Stimulated activated effector memory CD8-positive, alpha-beta T cell treated with anti-CD3 and anti-CD28 coated beads, Interleukin-12 subunit alpha, Interleukin-12 subunit beta, amount 100 ng/mL, for 72 hours (primary cell): Measurements from ENCODE around the gene FHOD3.

ENCODE experiments used
- ATAC-seq: fragments of 150-1000 bp; cut with Tn5 transposase; 2 replicates; pipeline ENCODE4 v1.10.0; 2021
- DNase-seq, 2 donors: peaks; one replicate each; pipeline ENCODE4 v3.0.0; 2021 to 2022; ENCODE audit warnings: low spot score in 2 of 2
- H3K27ac Mint-ChIP-seq: one replicate; pipeline ENCODE4 v1.8.0; 2022; ENCODE audit warnings: mild to moderate bottlenecking, mixed read lengths
- H3K36me3 Mint-ChIP-seq: one replicate; pipeline ENCODE4 v1.8.0; 2022; ENCODE audit warnings: mild to moderate bottlenecking, mixed read lengths
- H3K4me1 Mint-ChIP-seq: one replicate; pipeline ENCODE4 v1.8.0; 2022; ENCODE audit warnings: mixed read lengths
- H3K4me3 Mint-ChIP-seq: one replicate; pipeline ENCODE4 v1.8.0; 2022; ENCODE audit warnings: mild to moderate bottlenecking, mixed read lengths
- H3K9me3 Mint-ChIP-seq: one replicate; pipeline ENCODE4 v1.8.0; 2022; ENCODE audit warnings: mixed read lengths

The FHOD3 gene

DNA sequence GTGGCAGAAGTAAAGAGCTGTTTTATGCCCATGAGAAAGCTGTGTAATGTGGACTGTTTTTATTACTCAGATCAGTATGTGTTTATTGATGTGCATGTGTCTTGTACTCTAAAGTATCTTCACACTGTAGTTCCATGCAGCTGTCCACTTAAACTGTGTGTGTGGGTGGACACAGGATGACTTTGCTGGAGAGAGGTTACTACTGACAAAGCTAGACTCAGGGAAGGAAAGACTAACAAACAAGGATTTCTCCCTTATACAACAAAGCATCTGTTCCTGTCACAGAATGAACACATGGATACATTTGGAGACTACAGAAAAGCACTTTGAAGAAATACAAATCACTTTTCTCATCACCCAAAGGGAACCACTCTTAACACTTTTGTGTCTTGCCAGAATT lies 10.0 kb downstream of the FHOD3 start:
- no peaks in the 10 kb centered on the region for H3K9me3 Mint-ChIP-seq
- no peaks in the 10 kb centered on the region for H3K36me3 Mint-ChIP-seq
- no peak for DNase-seq
- no peak overlapping the region for H3K27ac Mint-ChIP-seq
- ATAC-seq: no peak
- H3K4me3 Mint-ChIP-seq: no peak overlapping the region
- H3K4me1 Mint-ChIP-seq: no peaks in the 10 kb centered on the region

DNA sequence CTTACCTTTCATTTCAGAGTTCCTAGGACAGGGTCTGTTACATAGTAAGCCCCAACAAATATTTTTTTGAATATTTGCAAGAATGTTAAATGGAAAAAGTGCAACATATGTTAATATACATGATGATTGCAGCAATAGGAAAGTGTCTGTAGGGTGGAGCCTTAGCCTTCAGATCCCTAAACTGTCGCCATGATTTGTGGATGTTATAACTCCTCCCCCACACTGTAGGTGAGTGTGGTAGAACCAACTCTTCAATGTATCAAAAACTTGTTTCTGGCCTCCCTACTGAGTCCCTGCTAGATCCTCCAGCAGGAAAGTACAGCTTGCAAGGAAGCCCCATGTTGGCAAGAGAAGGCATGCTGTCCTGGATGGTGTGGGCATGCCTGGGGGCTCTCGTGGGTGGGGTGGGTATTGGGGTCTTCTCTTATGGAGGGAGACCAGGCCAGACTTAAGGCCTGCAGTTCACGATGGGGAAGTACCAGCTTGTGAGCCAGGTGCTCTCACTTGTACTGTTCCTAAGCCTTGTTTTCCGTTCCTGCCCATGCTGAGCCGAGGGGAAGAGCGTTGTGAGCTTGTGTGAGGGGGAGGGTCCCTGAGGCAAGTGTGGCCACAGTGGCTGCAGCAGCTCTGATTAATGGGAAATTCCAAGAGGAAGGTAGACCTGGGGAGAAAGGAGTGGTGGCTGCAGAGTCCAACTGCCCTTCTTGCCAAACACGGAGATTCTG lies 11.4 kb downstream of the FHOD3 start:
- H3K4me3 Mint-ChIP-seq: no peak overlapping the region
- DNase-seq (peak in 1 of 2 donors; percentile 23), ATAC-seq (no peak)
- H3K4me1 Mint-ChIP-seq: no peaks in the 10 kb centered on the region
- H3K9me3 Mint-ChIP-seq: no peaks in the 10 kb centered on the region
- H3K27ac Mint-ChIP-seq: no peak overlapping the region
- H3K36me3 Mint-ChIP-seq: no peaks in the 10 kb centered on the region

DNA sequence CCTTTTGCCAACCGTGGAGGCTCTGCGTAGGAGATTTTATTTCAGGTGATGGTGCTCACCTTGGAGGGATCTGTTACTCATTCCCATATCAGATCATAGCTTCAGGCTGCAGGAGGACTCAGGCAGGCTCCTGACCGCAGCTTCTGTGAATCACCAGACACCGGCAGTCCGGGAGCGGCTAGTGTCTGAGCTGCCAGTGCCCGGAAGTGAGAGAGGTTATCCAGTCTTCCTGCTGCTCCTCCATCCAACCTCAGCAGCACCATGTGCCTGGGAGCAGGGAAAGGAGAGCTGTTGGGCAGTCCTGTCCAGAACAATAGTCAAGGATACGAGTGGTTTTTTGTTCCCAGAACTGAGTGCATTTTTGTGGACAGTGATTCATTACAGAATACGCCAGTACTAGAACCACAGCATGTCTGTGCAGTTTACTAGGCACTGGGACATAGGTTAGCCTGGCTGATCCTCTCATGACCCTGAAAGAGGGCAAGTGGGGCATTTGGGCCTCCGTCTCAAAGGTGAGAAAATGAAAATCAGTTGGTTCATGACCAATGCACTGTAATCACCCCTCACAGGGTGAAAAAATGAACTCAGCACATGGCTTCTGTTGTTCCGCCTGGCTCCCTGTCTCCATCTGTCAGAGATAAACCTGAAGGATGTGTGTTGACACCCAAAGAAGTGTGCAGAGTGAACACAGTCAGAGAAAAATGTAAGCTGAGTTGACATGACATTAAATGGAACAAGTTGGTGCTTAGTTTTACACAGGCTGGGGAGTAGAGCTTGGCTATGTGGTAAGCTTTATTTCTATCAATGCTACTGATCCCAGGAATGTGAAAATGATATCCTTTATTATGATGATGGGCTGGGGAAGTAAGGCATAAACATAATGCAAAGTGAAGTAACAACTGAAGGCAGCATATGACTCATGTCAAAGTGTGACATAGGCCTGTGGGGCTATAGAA lies 12.2 kb downstream of the FHOD3 start:
- Mint-ChIP-seq H3K27ac (no peak overlapping the region), H3K9me3 (no peaks in the 10 kb centered on the region), H3K4me1 (no peaks in the 10 kb centered on the region), H3K4me3 (no peak overlapping the region), H3K36me3 (no peaks in the 10 kb centered on the region)
- DNase-seq: no peak
- ATAC-seq: peak; percentile 55

GRCh38 chr18:36311026-36311570 lies 13.6 kb downstream of the FHOD3 start:
- H3K9me3 Mint-ChIP-seq: no peaks in the 10 kb centered on the region
- no peak for DNase-seq
- ATAC-seq: no peak
- H3K4me3 Mint-ChIP-seq: no peak overlapping the region
- H3K4me1 Mint-ChIP-seq: no peaks in the 10 kb centered on the region
- no peaks in the 10 kb centered on the region for H3K36me3 Mint-ChIP-seq
- no peak overlapping the region for H3K27ac Mint-ChIP-seq

DNA sequence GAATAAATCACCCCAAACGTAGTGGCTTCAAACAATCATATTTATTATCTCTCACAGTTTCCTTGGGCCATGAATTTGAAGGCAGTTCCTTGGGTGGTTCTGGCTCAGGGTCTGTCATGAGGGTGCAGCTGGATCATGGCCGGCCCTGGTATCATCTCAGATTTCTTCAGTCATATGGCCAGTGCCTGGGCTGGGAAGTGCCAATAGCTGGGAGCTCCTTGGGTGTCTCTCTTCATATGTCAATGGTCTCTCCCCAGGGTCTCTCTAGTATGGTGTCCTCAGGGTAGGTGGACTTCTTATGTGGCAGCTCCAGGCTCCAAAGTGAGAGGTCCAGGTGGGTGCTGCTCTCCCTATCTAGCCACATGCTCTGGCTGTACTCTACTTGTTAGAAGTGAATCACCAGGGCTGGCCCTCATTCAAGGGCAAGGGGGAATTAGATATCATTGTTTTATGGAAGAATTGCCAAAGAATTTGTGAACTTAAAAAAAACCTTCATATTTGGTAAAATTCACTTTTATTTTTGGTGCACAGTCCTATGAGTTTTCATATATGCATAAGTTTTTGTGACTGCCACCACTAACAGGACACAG lies 15.4 kb downstream of the FHOD3 start:
- H3K4me3 Mint-ChIP-seq: no peak overlapping the region
- no peaks in the 10 kb centered on the region for H3K9me3 Mint-ChIP-seq
- no peaks in the 10 kb centered on the region for H3K4me1 Mint-ChIP-seq
- ATAC-seq: no peak
- H3K36me3 Mint-ChIP-seq: no peaks in the 10 kb centered on the region
- H3K27ac Mint-ChIP-seq: no peak overlapping the region
- no peak for DNase-seq

DNA sequence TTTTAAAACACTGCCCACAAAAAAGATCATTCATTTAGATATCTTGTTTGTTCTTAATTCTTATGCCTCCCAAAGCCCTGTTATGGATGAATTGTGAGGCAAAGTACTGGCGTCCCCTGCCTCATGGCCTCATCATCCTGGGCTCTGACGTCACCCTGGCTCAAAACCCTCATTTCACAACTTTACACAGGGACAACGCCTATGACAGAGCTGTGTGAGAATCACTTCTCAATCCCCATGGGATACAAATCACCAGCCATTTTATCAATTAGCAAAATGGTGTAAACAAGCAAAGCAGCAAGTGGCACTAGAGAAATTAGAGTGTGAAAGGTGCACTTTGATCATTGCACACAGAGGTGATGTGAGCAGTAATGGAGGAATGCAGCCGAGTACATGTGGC lies 16.6 kb downstream of the FHOD3 start:
- no peaks in the 10 kb centered on the region for H3K4me1 Mint-ChIP-seq

DNA sequence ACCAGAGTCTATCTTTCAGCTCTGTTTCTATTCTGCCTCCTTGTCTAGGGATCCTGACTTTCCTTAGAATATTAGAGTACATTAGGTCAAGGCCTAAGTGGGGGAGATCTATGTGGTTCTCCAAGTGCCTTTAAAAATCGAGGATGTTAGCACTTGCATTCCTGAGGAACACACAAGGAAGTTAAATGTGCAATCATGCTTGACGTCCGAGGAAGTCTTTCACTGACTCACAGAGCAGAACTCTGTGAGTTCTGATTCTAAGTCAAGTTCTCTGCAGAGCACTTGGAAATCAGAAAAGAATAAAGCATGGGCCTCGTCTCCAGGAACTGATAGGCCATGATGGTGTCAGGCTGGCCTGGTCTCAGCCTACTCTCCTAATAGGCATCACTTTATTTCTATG lies 17.2 kb downstream of the FHOD3 start:
- no peaks in the 10 kb centered on the region for H3K4me1 Mint-ChIP-seq
- peaks cover 3% of the 10 kb centered on the region for H3K9me3 Mint-ChIP-seq
- H3K4me3 Mint-ChIP-seq: no peak overlapping the region
- no peaks in the 10 kb centered on the region for H3K36me3 Mint-ChIP-seq
- no peak overlapping the region for H3K27ac Mint-ChIP-seq
- DNase-seq: no peak
- no peak for ATAC-seq

More for the DNA sequence above, 16.6 kb downstream of the FHOD3 start:
- DNase-seq (no peak), ATAC-seq (no peak)
- H3K4me3 Mint-ChIP-seq: no peak overlapping the region
- peaks cover 2% of the 10 kb centered on the region for H3K9me3 Mint-ChIP-seq
- no peaks in the 10 kb centered on the region for H3K36me3 Mint-ChIP-seq
- H3K27ac Mint-ChIP-seq: no peak overlapping the region

DNA sequence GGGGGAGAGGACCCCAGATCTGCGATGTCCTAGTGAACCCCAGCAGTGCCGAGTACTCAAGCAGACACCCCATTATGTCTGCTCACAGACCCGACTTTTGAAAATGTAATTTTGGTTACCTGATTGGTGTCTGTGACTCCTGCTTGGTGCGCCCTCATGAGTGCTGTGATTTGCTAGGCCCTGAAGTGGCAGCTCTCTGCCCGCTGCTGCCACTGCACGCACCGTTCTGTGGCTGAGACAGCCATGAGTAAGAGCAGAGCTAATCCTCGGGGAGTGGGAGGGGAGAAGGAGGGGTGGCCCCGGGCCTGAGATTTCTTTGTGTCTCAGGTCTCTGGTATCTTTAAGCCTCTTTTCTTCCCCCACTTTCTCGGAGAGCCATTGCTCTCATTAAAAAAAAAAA lies 18.2 kb downstream of the FHOD3 start:
- no peak overlapping the region for H3K27ac Mint-ChIP-seq
- H3K9me3 Mint-ChIP-seq: peaks cover 3% of the 10 kb centered on the region
- H3K4me1 Mint-ChIP-seq: no peaks in the 10 kb centered on the region
- H3K4me3 Mint-ChIP-seq: no peak overlapping the region
- ATAC-seq: peak; percentile 8
- no peaks in the 10 kb centered on the region for H3K36me3 Mint-ChIP-seq
- DNase-seq: no peak

DNA sequence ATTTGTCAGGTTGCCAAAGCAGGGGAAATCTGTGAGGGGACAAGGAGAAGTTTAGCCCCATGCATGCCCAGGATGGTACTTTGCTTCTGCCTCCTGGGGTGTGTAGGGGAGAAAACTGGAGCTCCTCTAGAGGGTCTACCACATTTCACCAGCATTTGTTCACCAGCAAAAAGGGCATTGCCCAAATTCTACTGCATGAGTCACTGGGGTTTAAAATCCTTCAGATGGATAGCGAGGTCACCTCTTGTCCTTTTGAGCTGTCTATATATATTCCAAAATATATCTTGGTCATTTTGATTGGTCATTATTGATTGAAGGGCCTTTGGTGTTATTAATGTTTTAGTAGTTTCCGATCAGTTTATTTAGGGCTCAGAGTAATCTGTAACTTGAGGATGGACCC lies 18.7 kb downstream of the FHOD3 start:
- DNase-seq (no peak), ATAC-seq (no peak)
- Mint-ChIP-seq H3K4me1 (no peaks in the 10 kb centered on the region), H3K27ac (no peak overlapping the region), H3K36me3 (no peaks in the 10 kb centered on the region), H3K9me3 (peaks cover 3% of the 10 kb centered on the region), H3K4me3 (no peak overlapping the region)

DNA sequence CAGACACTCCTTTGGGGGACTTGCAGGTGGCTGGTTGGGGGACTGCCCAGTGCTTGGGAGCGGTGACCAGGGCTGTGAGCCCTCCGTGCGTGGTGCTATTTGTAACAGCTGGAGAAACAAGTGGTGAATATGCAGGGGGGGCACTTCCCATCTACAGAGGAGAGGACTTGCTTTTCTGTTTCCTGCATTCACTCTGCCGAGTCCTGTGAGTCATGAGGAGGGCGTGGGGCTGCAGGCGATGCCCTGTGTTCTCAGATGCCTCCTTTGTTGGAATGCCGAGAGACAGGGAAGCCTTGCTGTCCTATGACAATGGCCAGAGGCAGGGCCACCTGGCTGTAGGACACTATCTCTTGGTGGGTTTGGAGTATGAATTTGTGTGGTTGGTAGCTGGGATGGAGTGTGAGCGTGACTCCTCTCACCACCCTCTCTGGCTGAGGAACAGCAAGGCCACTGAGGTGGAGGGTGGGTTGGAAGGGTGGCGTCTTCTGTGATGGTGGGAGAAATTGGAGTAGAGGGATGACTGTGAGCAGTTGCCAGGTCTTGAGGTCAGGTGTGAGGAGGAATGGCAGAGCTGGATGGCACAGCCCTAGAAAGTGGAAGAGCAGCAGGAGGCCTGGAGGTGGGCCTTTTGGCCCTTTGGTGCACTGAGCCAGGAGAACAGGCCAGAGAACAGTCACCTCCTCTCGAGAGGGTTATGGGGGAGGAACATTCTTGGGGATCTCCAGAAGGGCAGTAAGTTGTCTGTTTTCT lies 24.3 kb downstream of the FHOD3 start:
- Mint-ChIP-seq H3K27ac (no peak overlapping the region), H3K4me3 (no peak overlapping the region), H3K4me1 (no peaks in the 10 kb centered on the region), H3K36me3 (no peaks in the 10 kb centered on the region), H3K9me3 (peaks cover 3% of the 10 kb centered on the region)
- ATAC-seq (peak; percentile 32), DNase-seq (peak in 1 of 2 donors; percentile 20)

- H3K4me3 Mint-ChIP-seq: no peak overlapping the region
- no peaks in the 10 kb centered on the region for H3K4me1 Mint-ChIP-seq
- H3K36me3 Mint-ChIP-seq: no peaks in the 10 kb centered on the region
- ATAC-seq: peak; percentile 40
- H3K27ac Mint-ChIP-seq: no peak overlapping the region
- DNase-seq: peak in 1 of 2 donors; percentile 32
- H3K9me3 Mint-ChIP-seq: peaks cover 3% of the 10 kb centered on the region
Observed at GRCh38 chr18:36322408-36322728, 24.9 kb downstream of the FHOD3 start.

- no peaks in the 10 kb centered on the region for H3K36me3 Mint-ChIP-seq
- H3K9me3 Mint-ChIP-seq: peaks cover 3% of the 10 kb centered on the region
- no peak for DNase-seq
- H3K4me1 Mint-ChIP-seq: no peaks in the 10 kb centered on the region
- H3K4me3 Mint-ChIP-seq: no peak overlapping the region
- H3K27ac Mint-ChIP-seq: no peak overlapping the region
- ATAC-seq: no peak
Observed at GRCh38 chr18:36322734-36323133, 25.2 kb downstream of the FHOD3 start.

DNA sequence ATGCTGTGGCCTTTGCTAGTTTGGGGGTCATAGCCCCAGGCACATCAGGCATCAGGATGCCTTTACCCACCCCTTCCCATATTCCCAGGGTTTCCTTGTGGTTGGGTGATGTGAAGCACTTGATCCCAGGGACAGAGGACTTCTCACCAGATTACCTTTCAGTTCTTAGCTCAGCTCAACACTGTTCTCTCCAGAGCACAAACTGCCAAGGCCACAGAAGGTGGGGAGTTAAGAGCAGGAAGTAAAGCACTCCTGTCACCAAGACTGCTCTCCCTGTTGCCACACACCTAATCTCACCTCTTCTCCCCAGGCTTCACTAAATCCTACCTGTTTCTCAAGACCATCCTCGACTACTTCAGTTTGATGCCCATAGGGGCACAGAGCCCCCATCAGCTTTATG lies 25.9 kb downstream of the FHOD3 start:
- no peak overlapping the region for H3K27ac Mint-ChIP-seq
- H3K9me3 Mint-ChIP-seq: peaks cover 3% of the 10 kb centered on the region
- H3K4me1 Mint-ChIP-seq: no peaks in the 10 kb centered on the region
- no peak for ATAC-seq
- DNase-seq: peak in 1 of 2 donors; percentile 32
- no peak overlapping the region for H3K4me3 Mint-ChIP-seq
- H3K36me3 Mint-ChIP-seq: no peaks in the 10 kb centered on the region

- H3K4me1 Mint-ChIP-seq: no peaks in the 10 kb centered on the region
- no peaks in the 10 kb centered on the region for H3K36me3 Mint-ChIP-seq
Observed at GRCh38 chr18:36325846-36326245, 28.3 kb downstream of the FHOD3 start.

DNA sequence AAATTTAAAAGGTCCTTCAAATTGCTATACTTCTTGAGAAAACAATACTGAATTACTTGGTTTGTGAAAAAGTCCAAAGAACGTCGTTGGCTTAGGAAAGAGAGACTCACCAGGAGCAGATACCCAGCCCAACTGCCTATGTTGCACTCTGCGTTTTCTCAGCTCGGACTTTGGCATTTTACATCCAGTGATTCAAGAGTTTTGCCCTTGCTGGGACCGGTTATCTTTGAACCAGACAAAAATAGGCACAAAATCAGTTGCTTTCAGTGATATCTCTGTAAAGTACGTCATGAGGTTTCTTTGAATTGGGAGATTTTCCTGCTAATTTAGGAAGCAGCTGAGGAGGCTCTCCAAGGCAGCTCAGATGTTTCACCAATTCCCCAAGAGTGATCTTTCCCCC lies 29.3 kb downstream of the FHOD3 start:
- no peaks in the 10 kb centered on the region for H3K9me3 Mint-ChIP-seq
- H3K36me3 Mint-ChIP-seq: no peaks in the 10 kb centered on the region
- DNase-seq (no peak), ATAC-seq (no peak)
- no peak overlapping the region for H3K4me3 Mint-ChIP-seq
- no peak overlapping the region for H3K27ac Mint-ChIP-seq
- no peaks in the 10 kb centered on the region for H3K4me1 Mint-ChIP-seq

More at GRCh38 chr18:36325846-36326245, 28.3 kb downstream of the FHOD3 start:
- DNase-seq (no peak), ATAC-seq (no peak)
- H3K27ac Mint-ChIP-seq: no peak overlapping the region
- no peaks in the 10 kb centered on the region for H3K9me3 Mint-ChIP-seq
- H3K4me3 Mint-ChIP-seq: no peak overlapping the region
